GM12892 (cell line): ENCODE results near the gene CDH13.

Experiments
- POLR2A ChIP-seq: IDR thresholded peaks from 2 replicates; pipeline ENCODE4 v1.6.1; 2011; ENCODE audit warnings: low read depth, low read length, control low read depth
- POLR2AphosphoS5 ChIP-seq: IDR thresholded peaks from 2 replicates; pipeline ENCODE4 v1.6.1; 2011; ENCODE audit warnings: low read depth, low read length, control low read depth
- TAF1 ChIP-seq: IDR thresholded peaks from 2 replicates; pipeline ENCODE4 v1.6.1; 2011; ENCODE audit warnings: low read depth, mild to moderate bottlenecking, control low read depth, low read length, borderline replicate concordance

DNA sequence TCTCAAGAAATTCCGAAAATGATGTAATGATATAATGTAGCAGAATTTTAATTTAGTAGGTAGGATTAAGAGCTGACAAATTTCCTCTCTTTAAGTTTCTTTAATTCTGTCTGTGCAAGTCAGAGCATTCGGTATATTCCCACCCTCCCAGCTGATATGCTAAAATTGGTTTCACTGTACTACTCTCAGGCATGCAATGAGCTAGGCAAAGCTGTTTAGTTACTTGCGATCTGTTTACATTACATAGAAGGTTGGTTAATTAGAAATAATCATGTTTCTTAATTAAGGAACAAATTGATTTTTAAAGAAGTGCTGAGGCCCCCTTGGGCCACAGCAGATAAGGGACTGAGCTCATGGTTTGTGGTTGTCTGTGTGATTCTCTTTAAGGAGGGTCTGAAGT lies 748.2 kb downstream of the CDH13 start:
- TF ChIP-seq POLR2A (no peak), POLR2AphosphoS5 (no peak), TAF1 (no peak)
